Tibial nerve (tissue), 4 donors: ENCODE data around the gene TPK1.

ENCODE experiments used
- CTCF ChIP-seq, 5 experiments: fragments of 200-600 bp in 3 of 5; fragments of 450-650 bp in 2 of 5; sonication (generic) in 3 of 5; IDR thresholded peaks; one replicate each; pipeline ENCODE4 v1.5.1; 2016 to 2019; ENCODE audit warnings: antibody characterized with exemption in 5 of 5, mild to moderate bottlenecking in 3 of 5, moderate library complexity in 2 of 5
- EP300 ChIP-seq, 2 donors: sonication (generic); formaldehyde crosslinking; IDR thresholded peaks; one replicate each; pipeline ENCODE4 v1.6.1; 2017; ENCODE audit warnings: antibody characterized with exemption in 2 of 2, mild to moderate bottlenecking in 1 of 2
- POLR2A ChIP-seq, 2 donors: fragments of 450-650 bp; IDR thresholded peaks; one replicate each; pipeline ENCODE4 v1.6.1; 2017; ENCODE audit warnings: antibody characterized with exemption in 2 of 2, mild to moderate bottlenecking in 2 of 2, moderate library complexity in 2 of 2

DNA sequence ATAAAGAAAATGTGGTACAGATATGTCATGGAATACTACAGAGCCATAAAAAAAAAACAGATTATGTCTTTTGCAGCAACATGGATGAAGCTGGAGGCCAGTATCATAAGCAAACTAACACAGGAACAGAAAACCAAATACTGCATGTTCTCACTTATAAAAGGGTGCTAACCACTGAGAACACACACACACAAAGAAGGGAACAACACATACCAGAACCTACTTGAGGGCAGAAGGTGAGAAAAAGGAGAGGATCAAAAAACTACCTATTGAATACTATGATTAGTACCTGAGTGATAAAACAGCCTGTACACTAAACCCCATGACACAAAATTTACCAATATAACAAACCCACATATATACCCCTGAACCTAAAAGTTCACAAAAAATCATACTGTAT lies 144.6 kb downstream of the TPK1 start:
- TF ChIP-seq POLR2A (IDR thresholded peaks at IDR 0.05): no peak
- no peak for TF ChIP-seq CTCF (IDR thresholded peaks at IDR 0.05)
- TF ChIP-seq EP300 (IDR thresholded peaks at IDR 0.05): no peak
